HepG2 (cell line): ENCODE results near the gene NSUN5. TPM values are rescaled to one million over a fixed set of nuclear protein-coding genes. Genes with fewer than 3 reads are reported as not detected.

Source experiments
- EED ChIP-seq: sonication (generic); formaldehyde crosslinking; IDR thresholded peaks from 2 replicates; pipeline ENCODE4 v1.5.0; 2020; ENCODE audit warnings: mild to moderate bottlenecking, missing genetic modification reagents
- GFI1 ChIP-seq: sonication (generic); formaldehyde crosslinking; IDR thresholded peaks from 2 replicates; pipeline ENCODE4 v1.5.0; 2020; ENCODE audit warnings: missing genetic modification reagents, mild to moderate bottlenecking, borderline replicate concordance
- GPN1 ChIP-seq: sonication (generic); formaldehyde crosslinking; IDR thresholded peaks from 2 replicates; pipeline ENCODE4 v1.5.1; 2020; ENCODE audit warnings: missing genetic modification reagents, borderline replicate concordance
- HNF4A ChIP-seq: sonication (generic); formaldehyde crosslinking; IDR thresholded peaks from 2 replicates; pipeline ENCODE4 v1.4.0; 2020; ENCODE audit warnings: missing genetic modification reagents
- MBD4 ChIP-seq: IDR thresholded peaks from 2 replicates; pipeline ENCODE4 v1.6.1; 2012; ENCODE audit warnings: low read length, inconsistent platforms, borderline replicate concordance
- MTA1 ChIP-seq: sonication (generic); formaldehyde crosslinking; IDR thresholded peaks from 2 replicates; pipeline ENCODE4 v1.4.0; 2020; ENCODE audit warnings: missing genetic modification reagents, mild to moderate bottlenecking, borderline replicate concordance
- MXD4 ChIP-seq: IDR thresholded peaks from 2 replicates; pipeline ENCODE4 v1.6.1; 2016; ENCODE audit warnings: mild to moderate bottlenecking, missing biosample characterization, missing genetic modification reagents
- NFIC ChIP-seq: IDR thresholded peaks from 2 replicates; pipeline ENCODE4 v1.6.1; 2012; ENCODE audit warnings: mild to moderate bottlenecking, low read length, inconsistent platforms
- SRSF9 ChIP-seq: fragments of 200-400 bp; formaldehyde crosslinking; IDR thresholded peaks from 2 replicates; pipeline ENCODE4 v1.6.1; 2018; ENCODE audit warnings: borderline replicate concordance, mild to moderate bottlenecking, low read depth, low read length; ENCODE audit not compliant: insufficient read depth, poor library complexity, severe bottlenecking
- XBP1 ChIP-seq: sonication (generic); formaldehyde crosslinking; IDR thresholded peaks from 2 replicates; pipeline ENCODE4 v1.5.0; 2020; ENCODE audit warnings: missing genetic modification reagents
- ZBTB38 ChIP-seq: sonication (generic); formaldehyde crosslinking; IDR thresholded peaks from 2 replicates; pipeline ENCODE4 v1.5.1; 2020; ENCODE audit warnings: mild to moderate bottlenecking, missing genetic modification reagents
- ZNF33B ChIP-seq: sonication (generic); formaldehyde crosslinking; IDR thresholded peaks from 2 replicates; pipeline ENCODE4 v1.5.1; 2020; ENCODE audit warnings: mild to moderate bottlenecking, missing genetic modification reagents
- ZNF382 ChIP-seq: sonication (generic); formaldehyde crosslinking; IDR thresholded peaks from 2 replicates; pipeline ENCODE4 v1.5.0; 2020; ENCODE audit warnings: missing genetic modification reagents, mild to moderate bottlenecking, borderline replicate concordance
- ZNF577 ChIP-seq: sonication (generic); formaldehyde crosslinking; IDR thresholded peaks from 2 replicates; pipeline ENCODE4 v1.4.0; 2020; ENCODE audit warnings: mild to moderate bottlenecking, low read depth, missing genetic modification reagents, borderline replicate concordance
- ZNF7 ChIP-seq: IDR thresholded peaks from 2 replicates; pipeline ENCODE4 v1.6.1; 2016; ENCODE audit warnings: missing biosample characterization, missing genetic modification reagents
- polyA plus RNA-seq, 8 experiments: library from polyadenylated mRNA; depleted of rRNA in 3 of 8; stranded (reverse) in 7 of 8; unstranded in 1 of 8; fragments of >200 nt; fragmentation: Illumina TruSeq in 4 of 8; extraction: Trizol in 4 of 8; gene quantifications; 2 replicates each; pipeline versions ENCODE4 v1.2.1 to v1.2.3, GENCODE V29; 2011 to 2016; ENCODE audit warnings: low read depth in 4 of 8, missing spikeins in 1 of 8, mixed read lengths in 1 of 8; ENCODE audit not compliant: insufficient read depth in 1 of 8
- total RNA-seq, 5 experiments: library from RNA; depleted of rRNA; stranded (reverse); fragments of >200 nt; fragmentation: Illumina TruSeq; extraction: Trizol; gene quantifications; 2 replicates each; pipeline ENCODE4 v1.2.3, GENCODE V29; 2016; ENCODE audit warnings: low read depth in 1 of 5
- TF ChIP-seq, protein P1 (sequence below): sonication (generic); formaldehyde crosslinking; IDR thresholded peaks from 2 replicates; pipeline ENCODE4 v1.5.1; 2020; ENCODE audit warnings: mild to moderate bottlenecking, moderate library complexity, missing genetic modification reagents
- TF ChIP-seq, protein P2 (sequence below), 2 experiments: sonication (generic) in 1 of 2; formaldehyde crosslinking in 1 of 2; IDR thresholded peaks; 2 replicates each; pipeline versions ENCODE4 v1.6.1 to v1.9.0; 2014 to 2022; ENCODE audit warnings: antibody characterized with exemption in 1 of 2, borderline replicate concordance in 1 of 2, inconsistent platforms in 1 of 2, low read depth in 1 of 2, missing genetic modification reagents in 1 of 2
- TF ChIP-seq, protein P3 (sequence below): sonication (generic); formaldehyde crosslinking; IDR thresholded peaks from 2 replicates; pipeline ENCODE4 v1.8.0; 2022; ENCODE audit warnings: mild to moderate bottlenecking, missing genetic modification reagents, moderate library complexity
- TF ChIP-seq, protein P4 (sequence below): sonication (generic); formaldehyde crosslinking; IDR thresholded peaks from 2 replicates; pipeline ENCODE4 v1.5.0; 2020; ENCODE audit warnings: mild to moderate bottlenecking, missing genetic modification reagents

Gene NSUN5
- total and polyA plus RNA-seq, 2 of the 13 experiments (the other 11 are each of a cell fraction or from before 2014, with no cell fraction given), result 19.9 to 35.8 TPM

DNA sequence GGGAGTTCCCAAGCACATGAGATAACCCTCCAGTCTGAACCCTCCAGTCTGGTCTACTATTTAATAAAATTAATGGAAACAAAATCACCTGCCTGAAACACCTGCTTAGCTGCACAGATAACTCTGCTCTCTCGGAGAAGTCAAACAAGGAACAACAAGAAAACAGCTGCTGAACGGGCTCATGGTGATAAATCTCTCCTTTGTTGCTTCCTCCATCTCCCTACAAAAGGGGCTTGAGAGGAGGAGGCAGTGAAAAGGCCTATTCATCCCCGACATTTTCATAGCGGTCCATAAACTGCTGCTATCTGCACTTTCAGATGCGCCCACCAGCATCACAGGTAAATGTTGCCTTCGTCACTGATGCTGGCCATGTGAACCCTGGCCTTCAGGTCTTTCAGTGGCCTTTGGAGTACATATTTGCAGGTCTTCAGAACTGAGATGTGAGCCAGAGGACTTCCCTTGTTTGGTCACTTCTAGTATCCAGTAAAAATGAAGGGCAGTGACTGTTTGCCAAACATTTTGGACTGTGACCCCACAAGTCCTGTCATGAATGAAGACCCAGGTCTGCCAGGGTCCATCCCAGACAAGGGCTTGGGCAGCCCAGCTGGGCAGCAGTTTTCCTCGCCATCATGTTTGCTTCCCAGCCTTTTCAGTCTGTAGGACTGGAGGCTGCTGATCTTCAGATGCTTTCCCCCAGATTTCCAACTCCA is 35.2 kb upstream of the NSUN5 start (continued):
- no peak for TF ChIP-seq ZNF577 (CRISPR knock-in tag)
- TF ChIP-seq, protein P1, sequence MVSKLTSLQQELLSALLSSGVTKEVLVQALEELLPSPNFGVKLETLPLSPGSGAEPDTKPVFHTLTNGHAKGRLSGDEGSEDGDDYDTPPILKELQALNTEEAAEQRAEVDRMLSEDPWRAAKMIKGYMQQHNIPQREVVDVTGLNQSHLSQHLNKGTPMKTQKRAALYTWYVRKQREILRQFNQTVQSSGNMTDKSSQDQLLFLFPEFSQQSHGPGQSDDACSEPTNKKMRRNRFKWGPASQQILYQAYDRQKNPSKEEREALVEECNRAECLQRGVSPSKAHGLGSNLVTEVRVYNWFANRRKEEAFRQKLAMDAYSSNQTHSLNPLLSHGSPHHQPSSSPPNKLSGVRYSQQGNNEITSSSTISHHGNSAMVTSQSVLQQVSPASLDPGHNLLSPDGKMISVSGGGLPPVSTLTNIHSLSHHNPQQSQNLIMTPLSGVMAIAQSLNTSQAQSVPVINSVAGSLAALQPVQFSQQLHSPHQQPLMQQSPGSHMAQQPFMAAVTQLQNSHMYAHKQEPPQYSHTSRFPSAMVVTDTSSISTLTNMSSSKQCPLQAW (CRISPR knock-in tag), result no peak
- TF ChIP-seq HNF4A (CRISPR knock-in tag), result peak; percentile 83
- TF ChIP-seq XBP1 (CRISPR knock-in tag), result no peak
- TF ChIP-seq GFI1 (CRISPR knock-in tag), result no peak
- TF ChIP-seq, protein P2, sequence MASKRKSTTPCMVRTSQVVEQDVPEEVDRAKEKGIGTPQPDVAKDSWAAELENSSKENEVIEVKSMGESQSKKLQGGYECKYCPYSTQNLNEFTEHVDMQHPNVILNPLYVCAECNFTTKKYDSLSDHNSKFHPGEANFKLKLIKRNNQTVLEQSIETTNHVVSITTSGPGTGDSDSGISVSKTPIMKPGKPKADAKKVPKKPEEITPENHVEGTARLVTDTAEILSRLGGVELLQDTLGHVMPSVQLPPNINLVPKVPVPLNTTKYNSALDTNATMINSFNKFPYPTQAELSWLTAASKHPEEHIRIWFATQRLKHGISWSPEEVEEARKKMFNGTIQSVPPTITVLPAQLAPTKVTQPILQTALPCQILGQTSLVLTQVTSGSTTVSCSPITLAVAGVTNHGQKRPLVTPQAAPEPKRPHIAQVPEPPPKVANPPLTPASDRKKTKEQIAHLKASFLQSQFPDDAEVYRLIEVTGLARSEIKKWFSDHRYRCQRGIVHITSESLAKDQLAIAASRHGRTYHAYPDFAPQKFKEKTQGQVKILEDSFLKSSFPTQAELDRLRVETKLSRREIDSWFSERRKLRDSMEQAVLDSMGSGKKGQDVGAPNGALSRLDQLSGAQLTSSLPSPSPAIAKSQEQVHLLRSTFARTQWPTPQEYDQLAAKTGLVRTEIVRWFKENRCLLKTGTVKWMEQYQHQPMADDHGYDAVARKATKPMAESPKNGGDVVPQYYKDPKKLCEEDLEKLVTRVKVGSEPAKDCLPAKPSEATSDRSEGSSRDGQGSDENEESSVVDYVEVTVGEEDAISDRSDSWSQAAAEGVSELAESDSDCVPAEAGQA (IDR thresholded peaks at IDR 0.05; ENCODE audit: low read depth), result no peak
- TF ChIP-seq, protein P2 (CRISPR knock-in tag; IDR thresholded peaks at IDR 0.05; ENCODE audit: borderline replicate concordance), result no peak
- TF ChIP-seq ZNF7, result no peak
- no peak for TF ChIP-seq SRSF9
- no peak for TF ChIP-seq MXD4
- no peak for TF ChIP-seq GPN1 (CRISPR knock-in tag)
- no peak for TF ChIP-seq MBD4
- TF ChIP-seq, protein P3, sequence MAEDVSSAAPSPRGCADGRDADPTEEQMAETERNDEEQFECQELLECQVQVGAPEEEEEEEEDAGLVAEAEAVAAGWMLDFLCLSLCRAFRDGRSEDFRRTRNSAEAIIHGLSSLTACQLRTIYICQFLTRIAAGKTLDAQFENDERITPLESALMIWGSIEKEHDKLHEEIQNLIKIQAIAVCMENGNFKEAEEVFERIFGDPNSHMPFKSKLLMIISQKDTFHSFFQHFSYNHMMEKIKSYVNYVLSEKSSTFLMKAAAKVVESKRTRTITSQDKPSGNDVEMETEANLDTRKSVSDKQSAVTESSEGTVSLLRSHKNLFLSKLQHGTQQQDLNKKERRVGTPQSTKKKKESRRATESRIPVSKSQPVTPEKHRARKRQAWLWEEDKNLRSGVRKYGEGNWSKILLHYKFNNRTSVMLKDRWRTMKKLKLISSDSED (CRISPR knock-in tag), result no peak
- TF ChIP-seq MTA1 (CRISPR knock-in tag), result no peak
- no peak for TF ChIP-seq EED (CRISPR knock-in tag)
- no peak for TF ChIP-seq ZNF382
- no peak for TF ChIP-seq ZNF33B (CRISPR knock-in tag)
- TF ChIP-seq, protein P4, sequence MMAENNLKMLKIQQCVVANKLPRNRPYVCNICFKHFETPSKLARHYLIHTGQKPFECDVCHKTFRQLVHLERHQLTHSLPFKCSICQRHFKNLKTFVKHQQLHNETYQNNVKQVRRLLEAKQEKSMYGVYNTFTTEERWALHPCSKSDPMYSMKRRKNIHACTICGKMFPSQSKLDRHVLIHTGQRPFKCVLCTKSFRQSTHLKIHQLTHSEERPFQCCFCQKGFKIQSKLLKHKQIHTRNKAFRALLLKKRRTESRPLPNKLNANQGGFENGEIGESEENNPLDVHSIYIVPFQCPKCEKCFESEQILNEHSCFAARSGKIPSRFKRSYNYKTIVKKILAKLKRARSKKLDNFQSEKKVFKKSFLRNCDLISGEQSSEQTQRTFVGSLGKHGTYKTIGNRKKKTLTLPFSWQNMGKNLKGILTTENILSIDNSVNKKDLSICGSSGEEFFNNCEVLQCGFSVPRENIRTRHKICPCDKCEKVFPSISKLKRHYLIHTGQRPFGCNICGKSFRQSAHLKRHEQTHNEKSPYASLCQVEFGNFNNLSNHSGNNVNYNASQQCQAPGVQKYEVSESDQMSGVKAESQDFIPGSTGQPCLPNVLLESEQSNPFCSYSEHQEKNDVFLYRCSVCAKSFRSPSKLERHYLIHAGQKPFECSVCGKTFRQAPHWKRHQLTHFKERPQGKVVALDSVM (CRISPR knock-in tag), result no peak
- no peak for TF ChIP-seq ZBTB38
- no peak for TF ChIP-seq NFIC
